Measurements from ENCODE around the gene CHERP.

Gene CHERP

DNA sequence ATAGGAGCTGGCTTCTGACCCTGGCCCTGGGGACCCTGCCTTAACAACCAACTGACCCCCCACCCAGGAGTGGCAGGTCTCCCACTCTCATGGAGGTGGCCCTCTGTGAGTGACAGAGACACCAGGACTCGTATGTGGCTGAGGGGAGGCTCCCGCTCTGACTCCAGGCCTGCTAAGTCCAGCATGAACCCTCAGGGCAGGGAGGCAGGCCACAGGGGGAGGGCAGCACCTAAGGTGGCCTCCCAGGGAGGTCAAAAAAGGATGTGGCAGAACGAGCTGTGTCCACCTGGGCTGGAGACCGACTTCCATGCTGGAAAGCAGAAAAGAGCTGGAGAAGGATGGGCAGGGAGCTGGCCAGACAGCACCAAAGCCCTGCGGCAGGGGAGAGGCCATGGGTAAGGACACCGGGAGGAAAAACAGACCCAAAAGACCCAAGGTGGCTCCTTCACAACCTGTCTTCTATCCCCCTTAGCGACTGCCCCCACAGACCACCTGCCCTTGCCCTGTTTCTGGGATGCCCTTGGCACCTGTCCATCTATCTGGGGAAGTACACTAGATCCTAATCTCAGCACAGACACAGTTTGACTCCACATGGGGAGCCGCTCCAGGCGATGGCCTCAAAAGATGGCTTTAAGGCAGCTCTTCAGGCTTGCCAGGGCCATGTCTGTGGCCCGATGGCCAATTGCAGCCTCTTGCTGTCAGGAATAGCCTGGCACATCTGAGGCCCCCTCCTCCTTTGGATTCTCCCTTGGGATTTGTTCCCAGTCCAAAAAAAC, 40.4 kb upstream of the CHERP start:
- TF ChIP-seq, protein P1, sequence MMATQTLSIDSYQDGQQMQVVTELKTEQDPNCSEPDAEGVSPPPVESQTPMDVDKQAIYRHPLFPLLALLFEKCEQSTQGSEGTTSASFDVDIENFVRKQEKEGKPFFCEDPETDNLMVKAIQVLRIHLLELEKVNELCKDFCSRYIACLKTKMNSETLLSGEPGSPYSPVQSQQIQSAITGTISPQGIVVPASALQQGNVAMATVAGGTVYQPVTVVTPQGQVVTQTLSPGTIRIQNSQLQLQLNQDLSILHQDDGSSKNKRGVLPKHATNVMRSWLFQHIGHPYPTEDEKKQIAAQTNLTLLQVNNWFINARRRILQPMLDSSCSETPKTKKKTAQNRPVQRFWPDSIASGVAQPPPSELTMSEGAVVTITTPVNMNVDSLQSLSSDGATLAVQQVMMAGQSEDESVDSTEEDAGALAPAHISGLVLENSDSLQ (IDR thresholded peaks at IDR 0.05), result no peak
- TF ChIP-seq SP1 (IDR thresholded peaks at IDR 0.05), result no peak
- ChIA-PET POLR2A (interaction anchor here (1.1 to 2.2 kb wide), 2 partner anchors 10 to 45 kb away, joined by 3 to 10 read pairs; partner anchors contain the start of genes MED26 and SLC35E1), CTCF (no interaction called here)
- DNase-seq (ENCODE audit: extremely low spot score), result no peak

DNA sequence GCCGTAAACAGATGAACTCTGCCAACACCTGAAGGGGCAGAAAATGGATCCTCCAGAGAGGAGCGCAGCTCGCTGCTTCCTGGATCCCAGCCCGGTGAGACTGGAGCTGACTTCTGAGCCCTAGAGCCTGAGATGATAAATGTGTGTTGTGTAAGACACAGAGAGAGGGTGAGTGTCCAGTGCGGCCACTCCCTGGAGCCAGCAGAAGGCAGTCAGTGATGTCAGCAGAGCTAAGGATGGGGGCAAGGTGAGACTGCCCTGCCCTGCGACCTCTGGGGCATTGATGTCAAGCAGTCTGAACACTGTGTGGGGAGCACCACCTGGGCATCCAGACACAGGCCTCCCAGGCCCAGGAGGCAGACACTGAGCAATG, 39.7 kb upstream of the CHERP start:
- TF ChIP-seq HDGF (IDR thresholded peaks at IDR 0.05; ENCODE audit: borderline replicate concordance) (no peak), CTBP1 (IDR thresholded peaks at IDR 0.05; ENCODE audit: borderline replicate concordance) (no peak), LEF1 (IDR thresholded peaks at IDR 0.05; ENCODE audit: borderline replicate concordance) (no peak)
- DNase-seq (ENCODE audit: extremely low spot score), result no peak
- ChIA-PET POLR2A (no interaction called here), CTCF (no interaction called here)

GRCh38 chr19:16581145-16581970, 39.1 kb upstream of the CHERP start:
- ChIA-PET POLR2A (no interaction called here), CTCF (no interaction called here)
- no peak for DNase-seq (ENCODE audit: extremely low spot score)

GRCh38 chr19:16579381-16579780, 37.1 kb upstream of the CHERP start:
- CTCF ChIA-PET, result interaction anchor here (0.8 kb wide), 1 partner anchor 21 kb away, joined by 5 read pairs; no protein-coding TSS in a partner anchor
- POLR2A ChIA-PET, result no interaction called here
- no peak for DNase-seq (ENCODE audit: extremely low spot score)

More at GRCh38 chr19:16581145-16581970, 39.1 kb upstream of the CHERP start:
- no peak for TF ChIP-seq L3MBTL2 (conservative IDR thresholded peaks at IDR 0.05)
- TF ChIP-seq BHLHE40 (IDR thresholded peaks at IDR 0.05; ENCODE audit: borderline replicate concordance), result no peak
- no peak for TF ChIP-seq SUZ12 (IDR thresholded peaks at IDR 0.05)
- no peak for TF ChIP-seq SP1 (IDR thresholded peaks at IDR 0.05)
- no peak for TF ChIP-seq FOXA1 (IDR thresholded peaks at IDR 0.05)
- TF ChIP-seq ARNT (IDR thresholded peaks at IDR 0.05), result no peak
- TF ChIP-seq HDGF (IDR thresholded peaks at IDR 0.05; ENCODE audit: borderline replicate concordance), result no peak

GRCh38 chr19:16577531-16577985, 35.3 kb upstream of the CHERP start:
- POLR2A ChIA-PET, result no interaction called here
- CTCF ChIA-PET, result no interaction called here
- no peak for DNase-seq (ENCODE audit: extremely low spot score)
- TF ChIP-seq SP1 (IDR thresholded peaks at IDR 0.05) (no peak), BHLHE40 (IDR thresholded peaks at IDR 0.05; ENCODE audit: borderline replicate concordance) (no peak), FOXA1 (IDR thresholded peaks at IDR 0.05) (no peak), TARDBP (IDR thresholded peaks at IDR 0.05) (no peak), LEF1 (IDR thresholded peaks at IDR 0.05; ENCODE audit: borderline replicate concordance) (no peak), FOXM1 (IDR thresholded peaks at IDR 0.05; ENCODE audit: borderline replicate concordance) (no peak), HDGF (IDR thresholded peaks at IDR 0.05; ENCODE audit: borderline replicate concordance) (no peak), NFRKB (IDR thresholded peaks at IDR 0.05) (no peak), FOXK2 (IDR thresholded peaks at IDR 0.05) (no peak), L3MBTL2 (conservative IDR thresholded peaks at IDR 0.05) (no peak), ZNF384 (IDR thresholded peaks at IDR 0.05) (no peak)

More at GRCh38 chr19:16579381-16579780, 37.1 kb upstream of the CHERP start:
- no peak for TF ChIP-seq TARDBP (IDR thresholded peaks at IDR 0.05)
- TF ChIP-seq FOXM1 (IDR thresholded peaks at IDR 0.05; ENCODE audit: borderline replicate concordance), result no peak
- TF ChIP-seq, protein P1 (IDR thresholded peaks at IDR 0.05), result no peak
- no peak for TF ChIP-seq SP1 (IDR thresholded peaks at IDR 0.05)
- TF ChIP-seq ARNT (IDR thresholded peaks at IDR 0.05), result no peak
- TF ChIP-seq HDGF (IDR thresholded peaks at IDR 0.05; ENCODE audit: borderline replicate concordance), result no peak
- no peak for TF ChIP-seq CTBP1 (IDR thresholded peaks at IDR 0.05; ENCODE audit: borderline replicate concordance)
- TF ChIP-seq FOXK2 (IDR thresholded peaks at IDR 0.05), result no peak
- no peak for TF ChIP-seq ELF4 (IDR thresholded peaks at IDR 0.05)
- no peak for TF ChIP-seq LEF1 (IDR thresholded peaks at IDR 0.05; ENCODE audit: borderline replicate concordance)
- TF ChIP-seq L3MBTL2 (conservative IDR thresholded peaks at IDR 0.05), result no peak
- TF ChIP-seq SUZ12 (IDR thresholded peaks at IDR 0.05), result no peak
- no peak for TF ChIP-seq ZNF384 (IDR thresholded peaks at IDR 0.05)
- no peak for TF ChIP-seq BHLHE40 (IDR thresholded peaks at IDR 0.05; ENCODE audit: borderline replicate concordance)
- TF ChIP-seq FOXA1 (IDR thresholded peaks at IDR 0.05), result no peak
- no peak for TF ChIP-seq NFRKB (IDR thresholded peaks at IDR 0.05)

DNA sequence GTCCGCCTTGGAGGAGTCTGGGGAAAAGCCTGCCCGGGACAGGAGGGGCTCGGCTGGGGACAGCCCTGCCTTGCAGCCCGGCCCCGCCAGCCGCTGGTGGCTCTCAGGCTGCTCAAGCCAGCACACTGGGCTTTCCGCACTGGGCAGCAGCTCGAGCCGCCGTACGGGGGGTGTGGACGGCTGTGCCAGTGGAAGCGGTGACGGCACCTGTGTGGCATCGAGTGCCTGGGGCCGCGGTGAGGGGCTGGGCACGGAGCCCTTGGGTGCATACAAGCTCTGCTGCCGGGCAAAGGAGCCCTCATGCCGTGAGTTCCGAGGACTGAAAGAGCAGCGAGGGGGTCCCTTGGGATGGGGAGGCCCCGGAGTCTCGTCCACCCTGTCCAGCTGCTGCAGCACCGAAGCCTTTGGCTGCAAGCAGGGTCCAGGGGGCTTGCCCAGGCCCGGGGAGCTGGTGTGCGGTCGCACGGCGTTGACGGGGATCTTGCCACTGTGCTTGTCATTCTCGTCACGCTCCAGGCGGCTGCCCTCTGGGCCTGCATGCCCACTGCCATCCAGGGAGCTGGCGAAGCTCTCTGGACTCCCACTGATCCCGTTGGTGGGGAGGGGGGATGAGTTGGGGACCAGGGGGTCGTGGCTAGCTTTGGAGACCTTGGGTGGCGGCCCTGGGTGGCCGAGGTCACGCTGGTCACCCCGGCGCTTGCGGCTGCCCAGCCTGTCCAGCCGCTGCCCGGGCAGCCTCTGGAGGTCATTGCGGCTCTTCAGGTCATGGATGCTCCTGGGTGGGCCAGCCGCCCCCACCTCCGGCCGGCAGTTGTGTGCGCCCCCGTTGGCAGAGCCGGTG, 34.7 kb upstream of the CHERP start:
- ChIA-PET POLR2A (no interaction called here), CTCF (no interaction called here)
- TF ChIP-seq ZNF384 (IDR thresholded peaks at IDR 0.05) (no peak), SUZ12 (IDR thresholded peaks at IDR 0.05) (no peak), L3MBTL2 (conservative IDR thresholded peaks at IDR 0.05) (no peak), ELF4 (IDR thresholded peaks at IDR 0.05) (no peak), FOXA1 (IDR thresholded peaks at IDR 0.05) (no peak), ARNT (IDR thresholded peaks at IDR 0.05) (no peak), FOXK2 (IDR thresholded peaks at IDR 0.05) (no peak), BHLHE40 (IDR thresholded peaks at IDR 0.05; ENCODE audit: borderline replicate concordance) (no peak)
- TF ChIP-seq, protein P1 (IDR thresholded peaks at IDR 0.05), result no peak
- DNase-seq (ENCODE audit: extremely low spot score), result no peak
